Measurements from ENCODE around the gene ZPLD1. TPM values are rescaled to one million over a fixed set of nuclear protein-coding genes. Genes with fewer than 3 reads are reported as not detected.

ZPLD1 gene
- total and polyA plus RNA-seq, 2 of the 8 experiments (the other 6 are each of a cell fraction or from before 2014, with no cell fraction given), result not detected

DNA sequence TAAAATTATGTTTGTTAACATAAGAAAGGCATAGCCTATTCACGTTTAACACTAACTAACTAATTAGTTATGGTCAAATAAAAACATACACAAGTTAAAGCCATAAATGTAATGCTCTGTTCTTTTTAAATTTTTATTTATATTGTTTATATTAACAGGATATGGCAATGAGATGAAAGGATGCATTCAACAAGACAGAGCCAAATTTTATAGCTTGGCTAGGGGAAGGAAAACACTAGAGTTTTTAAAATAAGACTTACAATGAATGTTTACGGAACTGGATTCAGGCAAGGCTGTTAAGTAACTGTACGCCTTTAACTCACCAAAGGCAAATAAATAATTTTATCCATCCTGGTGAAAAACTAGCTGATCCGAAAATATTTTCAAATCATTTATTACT lies 86.4 kb downstream of the ZPLD1 start (continued):
- TF ChIP-seq TBP (IDR thresholded peaks at IDR 0.05; ENCODE audit: low read depth, low read length) (no peak), BRCA1 (IDR thresholded peaks at IDR 0.05; ENCODE audit: low read depth, low read length) (no peak), RBBP5 (IDR thresholded peaks at IDR 0.05; ENCODE audit: borderline replicate concordance, low read depth, low read length) (no peak), CHD1 (IDR thresholded peaks at IDR 0.05; ENCODE audit: low read depth, low read length) (no peak), POU5F1 (IDR thresholded peaks at IDR 0.05; ENCODE audit: low read depth, low read length) (no peak), KDM5A (IDR thresholded peaks at IDR 0.05; ENCODE audit: low read length) (no peak)
